HepG2 (cell line): ENCODE measurements around the gene FAM174C. TPM values are rescaled to one million over a fixed set of nuclear protein-coding genes. Genes with fewer than 3 reads are reported as not detected.

Source experiments
- AKAP8 ChIP-seq: sonication (generic); formaldehyde crosslinking; IDR thresholded peaks from 2 replicates; pipeline ENCODE4 v1.5.1; 2020; ENCODE audit warnings: mild to moderate bottlenecking, missing genetic modification reagents
- DBP ChIP-seq: sonication (generic); formaldehyde crosslinking; IDR thresholded peaks from 2 replicates; pipeline ENCODE4 v1.4.0; 2020; ENCODE audit warnings: missing genetic modification reagents; ENCODE audit errors: not compliant biosample characterization
- GABPA ChIP-seq, 2 experiments: IDR thresholded peaks; 2 replicates each; pipeline ENCODE4 v1.6.1; 2011 to 2016; ENCODE audit warnings: low read depth in 2 of 2, low read length in 1 of 2, missing biosample characterization in 1 of 2, missing genetic modification characterization in 1 of 2
- HNRNPLL ChIP-seq: fragments of 200-400 bp; formaldehyde crosslinking; IDR thresholded peaks from 2 replicates; pipeline ENCODE4 v1.6.1; 2017; ENCODE audit warnings: mild to moderate bottlenecking, low read depth, low read length; ENCODE audit not compliant: poor library complexity, severe bottlenecking
- HOXA3 ChIP-seq: sonication (generic); formaldehyde crosslinking; IDR thresholded peaks from 2 replicates; pipeline ENCODE4 v1.5.0; 2020; ENCODE audit warnings: missing genetic modification reagents
- MNT ChIP-seq: fragments of 450-650 bp; IDR thresholded peaks from 2 replicates; pipeline ENCODE4 v1.6.1; 2016
- NFKB2 ChIP-seq: sonication (generic); formaldehyde crosslinking; IDR thresholded peaks from 2 replicates; pipeline ENCODE4 v1.4.0; 2020; ENCODE audit warnings: missing genetic modification reagents, borderline replicate concordance
- POLR2A ChIP-seq, 2 experiments: IDR thresholded peaks; 2 replicates each; pipeline ENCODE4 v1.6.1; 2011; ENCODE audit warnings: low read depth in 2 of 2, low read length in 2 of 2, mild to moderate bottlenecking in 1 of 2, moderate library complexity in 1 of 2; ENCODE audit not compliant: insufficient read depth in 1 of 2
- RBFOX2 ChIP-seq: fragments of 200-400 bp; formaldehyde crosslinking; IDR thresholded peaks from 2 replicates; pipeline ENCODE4 v1.6.1; 2017; ENCODE audit warnings: low read depth, mild to moderate bottlenecking, low read length
- RBM22 ChIP-seq: fragments of 200-400 bp; formaldehyde crosslinking; optimal IDR thresholded peaks from 2 replicates; pipeline ENCODE3; 2017; ENCODE audit warnings: mild to moderate bottlenecking, low read length, moderate library complexity
- RBM39 ChIP-seq: fragments of 200-400 bp; formaldehyde crosslinking; IDR thresholded peaks from one replicate; pipeline ENCODE4 v1.6.1; 2018; ENCODE audit warnings: antibody characterized with exemption, mild to moderate bottlenecking, low read depth, low read length; ENCODE audit not compliant: poor library complexity, severe bottlenecking
- TAF1 ChIP-seq: sonication (generic); formaldehyde crosslinking; IDR thresholded peaks from 2 replicates; pipeline ENCODE4 v1.4.0; 2020; ENCODE audit warnings: missing genetic modification reagents
- ZBTB38 ChIP-seq: sonication (generic); formaldehyde crosslinking; IDR thresholded peaks from 2 replicates; pipeline ENCODE4 v1.5.1; 2020; ENCODE audit warnings: mild to moderate bottlenecking, missing genetic modification reagents
- ZC3H13 ChIP-seq: sonication (generic); formaldehyde crosslinking; IDR thresholded peaks from 2 replicates; pipeline ENCODE4 v1.8.1; 2023; ENCODE audit warnings: mild to moderate bottlenecking, missing genetic modification reagents, moderate library complexity
- ZNF768 ChIP-seq: sonication (generic); formaldehyde crosslinking; IDR thresholded peaks from 2 replicates; pipeline ENCODE4 v1.4.0; 2020; ENCODE audit warnings: missing genetic modification reagents
- ZSCAN5A ChIP-seq: sonication (generic); formaldehyde crosslinking; IDR thresholded peaks from 2 replicates; pipeline ENCODE4 v1.8.0; 2022; ENCODE audit warnings: mild to moderate bottlenecking, missing genetic modification reagents, borderline replicate concordance
- polyA plus RNA-seq, 8 experiments: library from polyadenylated mRNA; depleted of rRNA in 3 of 8; stranded (reverse) in 7 of 8; unstranded in 1 of 8; fragments of >200 nt; fragmentation: Illumina TruSeq in 4 of 8; extraction: Trizol in 4 of 8; gene quantifications; 2 replicates each; pipeline versions ENCODE4 v1.2.1 to v1.2.3, GENCODE V29; 2011 to 2016; ENCODE audit warnings: low read depth in 4 of 8, missing spikeins in 1 of 8, mixed read lengths in 1 of 8; ENCODE audit not compliant: insufficient read depth in 1 of 8
- total RNA-seq, 5 experiments: library from RNA; depleted of rRNA; stranded (reverse); fragments of >200 nt; fragmentation: Illumina TruSeq; extraction: Trizol; gene quantifications; 2 replicates each; pipeline ENCODE4 v1.2.3, GENCODE V29; 2016; ENCODE audit warnings: low read depth in 1 of 5
- TF ChIP-seq, protein P1 (sequence below): sonication (generic); formaldehyde crosslinking; IDR thresholded peaks from 2 replicates; pipeline ENCODE4 v1.5.1; 2020; ENCODE audit warnings: mild to moderate bottlenecking, missing genetic modification reagents, moderate library complexity
- TF ChIP-seq, protein P2 (sequence below): sonication (generic); formaldehyde crosslinking; IDR thresholded peaks from 2 replicates; pipeline ENCODE4 v1.8.1; 2023; ENCODE audit warnings: mild to moderate bottlenecking, moderate library complexity, missing genetic modification reagents

The FAM174C gene
- total and polyA plus RNA-seq, 2 of the 13 experiments (the other 11 are each of a cell fraction or from before 2014, with no cell fraction given), result 19.5 to 31.3 TPM

GRCh38 chr19:1288833-1289685 is 13.7 kb downstream of the FAM174C start (continued):
- no peak for TF ChIP-seq DBP (CRISPR knock-in tag)
- TF ChIP-seq ZSCAN5A (CRISPR knock-in tag), result no peak
- 0 out of 2 replicates have a peak, but pooled peaks have one; percentile 6 for TF ChIP-seq HOXA3
- TF ChIP-seq NFKB2 (CRISPR knock-in tag), result 0 out of 2 replicates have a peak, but pooled peaks have one; percentile 21
- no peak for TF ChIP-seq GABPA (IDR thresholded peaks at IDR 0.05; ENCODE audit: low read depth, low read length)
- no peak for TF ChIP-seq GABPA (CRISPR knock-in tag; IDR thresholded peaks at IDR 0.05; ENCODE audit: low read depth)
- TF ChIP-seq RBFOX2, result peak; percentile 70; the same call in 1 of the 2 replicates
- TF ChIP-seq AKAP8, result peak; percentile 45; the same call in 1 of the 2 replicates
- TF ChIP-seq HNRNPLL, result peak; percentile 53
- TF ChIP-seq, protein P1, sequence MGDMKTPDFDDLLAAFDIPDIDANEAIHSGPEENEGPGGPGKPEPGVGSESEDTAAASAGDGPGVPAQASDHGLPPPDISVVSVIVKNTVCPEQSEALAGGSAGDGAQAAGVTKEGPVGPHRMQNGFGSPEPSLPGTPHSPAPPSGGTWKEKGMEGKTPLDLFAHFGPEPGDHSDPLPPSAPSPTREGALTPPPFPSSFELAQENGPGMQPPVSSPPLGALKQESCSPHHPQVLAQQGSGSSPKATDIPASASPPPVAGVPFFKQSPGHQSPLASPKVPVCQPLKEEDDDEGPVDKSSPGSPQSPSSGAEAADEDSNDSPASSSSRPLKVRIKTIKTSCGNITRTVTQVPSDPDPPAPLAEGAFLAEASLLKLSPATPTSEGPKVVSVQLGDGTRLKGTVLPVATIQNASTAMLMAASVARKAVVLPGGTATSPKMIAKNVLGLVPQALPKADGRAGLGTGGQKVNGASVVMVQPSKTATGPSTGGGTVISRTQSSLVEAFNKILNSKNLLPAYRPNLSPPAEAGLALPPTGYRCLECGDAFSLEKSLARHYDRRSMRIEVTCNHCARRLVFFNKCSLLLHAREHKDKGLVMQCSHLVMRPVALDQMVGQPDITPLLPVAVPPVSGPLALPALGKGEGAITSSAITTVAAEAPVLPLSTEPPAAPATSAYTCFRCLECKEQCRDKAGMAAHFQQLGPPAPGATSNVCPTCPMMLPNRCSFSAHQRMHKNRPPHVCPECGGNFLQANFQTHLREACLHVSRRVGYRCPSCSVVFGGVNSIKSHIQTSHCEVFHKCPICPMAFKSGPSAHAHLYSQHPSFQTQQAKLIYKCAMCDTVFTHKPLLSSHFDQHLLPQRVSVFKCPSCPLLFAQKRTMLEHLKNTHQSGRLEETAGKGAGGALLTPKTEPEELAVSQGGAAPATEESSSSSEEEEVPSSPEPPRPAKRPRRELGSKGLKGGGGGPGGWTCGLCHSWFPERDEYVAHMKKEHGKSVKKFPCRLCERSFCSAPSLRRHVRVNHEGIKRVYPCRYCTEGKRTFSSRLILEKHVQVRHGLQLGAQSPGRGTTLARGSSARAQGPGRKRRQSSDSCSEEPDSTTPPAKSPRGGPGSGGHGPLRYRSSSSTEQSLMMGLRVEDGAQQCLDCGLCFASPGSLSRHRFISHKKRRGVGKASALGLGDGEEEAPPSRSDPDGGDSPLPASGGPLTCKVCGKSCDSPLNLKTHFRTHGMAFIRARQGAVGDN (CRISPR knock-in tag), result peak; percentile 5; the same call in 1 of the 2 replicates
- no peak for TF ChIP-seq TAF1 (CRISPR knock-in tag)
- TF ChIP-seq, protein P2, sequence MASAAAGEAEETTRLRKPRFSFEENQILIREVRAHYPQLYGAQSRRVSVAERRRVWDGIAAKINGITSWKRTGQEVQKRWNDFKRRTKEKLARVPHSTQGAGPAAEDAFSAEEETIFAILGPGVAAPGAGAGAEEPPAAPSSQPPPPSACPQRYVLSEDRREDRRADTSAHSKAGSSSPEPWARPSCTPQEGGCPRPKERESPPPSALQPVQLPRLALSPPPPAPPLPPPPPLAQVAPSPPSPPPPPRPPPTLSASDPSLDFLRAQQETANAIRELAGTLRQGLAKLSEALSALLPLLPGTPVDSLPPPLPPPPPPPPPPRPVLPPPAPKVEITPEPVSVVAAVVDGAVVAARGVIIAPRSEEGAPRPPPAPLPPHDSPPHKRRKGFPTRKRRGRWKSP (CRISPR knock-in tag), result no peak
- TF ChIP-seq MNT, result peak; percentile 66
- 0 out of 4 replicates have a peak, but pooled peaks of 1 of the 2 experiments have one; percentile 27 for TF ChIP-seq POLR2A (IDR thresholded peaks at IDR 0.05; ENCODE audit: insufficient read depth in 1 of 2, low read depth in 2 of 2, low read length in 2 of 2)
- TF ChIP-seq RBM22, result peak; percentile 26
- peak; percentile 81 for TF ChIP-seq ZC3H13
- TF ChIP-seq RBM39, result no peak
- TF ChIP-seq ZBTB38 (CRISPR knock-in tag), result 0 out of 2 replicates have a peak, but pooled peaks have one; percentile 5
- TF ChIP-seq ZNF768, result peak; percentile 73; the same call in 1 of the 2 replicates
